MM.1S (cell line): ENCODE data around the gene ABCA2.

Experiments used
- EZH2 ChIP-seq: fragments of 300-600 bp; sonication (generic); optimal IDR thresholded peaks from 2 replicates; pipeline ENCODE3; 2017; ENCODE audit warnings: low read depth, mild to moderate bottlenecking, antibody characterized with exemption, low read length, mixed read lengths
- TF ChIP-seq, protein P1 (sequence below): fragments of 300-600 bp; sonication (generic); IDR thresholded peaks from 2 replicates; pipeline ENCODE4 v1.5.1; 2016; ENCODE audit warnings: antibody characterized with exemption, low read length, mixed read lengths

GRCh38 chr9:137046088-137046787, 18.2 kb upstream of the ABCA2 start, which contains the start of gene NPDC1:
- TF ChIP-seq, protein P1, sequence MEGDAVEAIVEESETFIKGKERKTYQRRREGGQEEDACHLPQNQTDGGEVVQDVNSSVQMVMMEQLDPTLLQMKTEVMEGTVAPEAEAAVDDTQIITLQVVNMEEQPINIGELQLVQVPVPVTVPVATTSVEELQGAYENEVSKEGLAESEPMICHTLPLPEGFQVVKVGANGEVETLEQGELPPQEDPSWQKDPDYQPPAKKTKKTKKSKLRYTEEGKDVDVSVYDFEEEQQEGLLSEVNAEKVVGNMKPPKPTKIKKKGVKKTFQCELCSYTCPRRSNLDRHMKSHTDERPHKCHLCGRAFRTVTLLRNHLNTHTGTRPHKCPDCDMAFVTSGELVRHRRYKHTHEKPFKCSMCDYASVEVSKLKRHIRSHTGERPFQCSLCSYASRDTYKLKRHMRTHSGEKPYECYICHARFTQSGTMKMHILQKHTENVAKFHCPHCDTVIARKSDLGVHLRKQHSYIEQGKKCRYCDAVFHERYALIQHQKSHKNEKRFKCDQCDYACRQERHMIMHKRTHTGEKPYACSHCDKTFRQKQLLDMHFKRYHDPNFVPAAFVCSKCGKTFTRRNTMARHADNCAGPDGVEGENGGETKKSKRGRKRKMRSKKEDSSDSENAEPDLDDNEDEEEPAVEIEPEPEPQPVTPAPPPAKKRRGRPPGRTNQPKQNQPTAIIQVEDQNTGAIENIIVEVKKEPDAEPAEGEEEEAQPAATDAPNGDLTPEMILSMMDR: peak; percentile 80
- TF ChIP-seq EZH2: peak; percentile 69
